Activated gamma-delta T cell treated with Interleukin-2 at 50 U/mL for 16 hours (primary cell): Measurements from ENCODE around the gene SLC17A7.
A peak's percentile ranks its signal among the peaks of the same experiment; 100 is the strongest.
"Not testable (repeated sequence)": the region's sequence is repeated elsewhere in the genome, so short reads cannot be mapped to it uniquely, and the experiment has no call there.

Experiments used
- DNase-seq: peaks from one replicate; pipeline ENCODE4 v3.0.0-alpha.2; 2020

SLC17A7 gene

GRCh38 chr19:49441210-49441959, at the start of gene SLC17A7:
SLC17A7 (minus strand) TSS chr19:49441527; CDS start chr19:49441379, 148 bp downstream.
- peak; percentile 30 for DNase-seq

- DNase-seq, result no peak
Observed at GRCh38 chr19:49490287-49491029, 49.1 kb upstream of the SLC17A7 start.

- DNase-seq, result no peak
Observed at GRCh38 chr19:49489601-49490167, 48.4 kb upstream of the SLC17A7 start.

DNA sequence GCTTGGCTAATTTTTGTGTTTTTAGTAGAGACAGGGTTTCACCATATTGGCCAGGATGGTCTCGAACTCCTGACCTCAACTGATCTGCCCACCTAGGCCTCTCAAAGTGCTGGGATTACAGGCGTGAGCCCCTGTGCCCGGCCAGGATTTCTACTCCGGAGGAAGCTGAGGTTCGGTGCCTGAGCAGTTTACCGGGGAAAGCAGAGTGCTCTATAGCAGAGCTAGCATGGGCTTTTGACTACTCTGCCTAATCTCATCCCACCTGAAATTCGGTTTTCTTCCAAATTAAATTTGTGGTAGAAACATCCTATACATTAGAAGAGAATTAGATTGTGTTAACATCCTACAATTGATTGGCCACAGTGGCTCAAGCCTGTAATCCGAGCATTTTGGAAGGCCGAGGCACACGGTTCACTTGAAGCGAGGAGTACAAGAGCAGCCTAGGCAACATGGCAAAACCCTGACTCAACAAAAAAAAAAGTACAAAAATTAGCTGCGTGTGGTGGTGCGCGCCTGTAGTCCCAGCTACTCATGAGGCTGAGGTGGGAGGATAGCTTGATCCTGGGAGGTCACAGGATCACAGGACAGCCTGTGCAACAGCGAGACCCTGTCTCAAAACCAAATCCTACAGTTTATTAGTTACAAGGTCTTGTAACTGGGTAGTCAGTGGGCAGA, 47.7 kb upstream of the SLC17A7 start:
- DNase-seq, result no peak

DNA sequence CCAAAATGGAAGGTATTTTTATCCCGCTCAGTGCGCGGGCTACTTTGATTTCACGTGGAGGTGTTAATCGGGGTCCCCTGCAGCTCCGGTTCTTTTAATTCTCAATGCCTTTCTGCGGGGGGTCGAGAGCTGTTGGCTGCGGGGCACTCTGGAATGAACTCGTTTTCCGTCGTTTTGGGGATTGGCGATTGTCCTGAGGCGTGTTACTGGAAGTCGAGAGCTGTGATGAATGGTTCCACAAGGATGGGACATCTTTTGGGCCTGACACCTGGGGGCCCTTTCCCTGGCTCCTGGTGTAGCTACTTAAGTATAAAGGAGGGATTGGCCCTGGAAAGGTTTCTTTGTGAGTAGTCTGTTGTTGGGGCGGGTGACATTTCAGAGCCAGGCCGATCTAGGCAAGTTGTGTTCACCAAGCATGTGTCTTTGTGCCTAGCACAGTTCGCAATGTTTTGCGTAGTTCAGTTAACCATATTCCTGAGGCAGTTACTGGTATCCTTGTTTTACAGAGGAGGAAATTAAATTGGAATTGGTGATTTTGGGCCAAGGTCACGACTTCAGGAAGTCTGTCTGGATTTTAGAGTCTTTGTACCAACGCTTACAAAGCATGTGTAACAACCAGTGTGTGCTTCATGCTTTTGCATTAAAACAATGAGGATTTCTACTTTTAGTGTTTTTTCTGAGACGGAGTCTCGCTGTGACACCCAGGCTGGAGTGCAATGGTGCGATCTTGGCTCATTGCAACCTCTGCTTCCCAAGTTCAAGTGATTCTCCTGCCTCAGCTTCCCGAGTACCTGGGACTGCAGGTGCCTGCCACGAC, 46.9 kb upstream of the SLC17A7 start:
- DNase-seq, result no peak

DNA sequence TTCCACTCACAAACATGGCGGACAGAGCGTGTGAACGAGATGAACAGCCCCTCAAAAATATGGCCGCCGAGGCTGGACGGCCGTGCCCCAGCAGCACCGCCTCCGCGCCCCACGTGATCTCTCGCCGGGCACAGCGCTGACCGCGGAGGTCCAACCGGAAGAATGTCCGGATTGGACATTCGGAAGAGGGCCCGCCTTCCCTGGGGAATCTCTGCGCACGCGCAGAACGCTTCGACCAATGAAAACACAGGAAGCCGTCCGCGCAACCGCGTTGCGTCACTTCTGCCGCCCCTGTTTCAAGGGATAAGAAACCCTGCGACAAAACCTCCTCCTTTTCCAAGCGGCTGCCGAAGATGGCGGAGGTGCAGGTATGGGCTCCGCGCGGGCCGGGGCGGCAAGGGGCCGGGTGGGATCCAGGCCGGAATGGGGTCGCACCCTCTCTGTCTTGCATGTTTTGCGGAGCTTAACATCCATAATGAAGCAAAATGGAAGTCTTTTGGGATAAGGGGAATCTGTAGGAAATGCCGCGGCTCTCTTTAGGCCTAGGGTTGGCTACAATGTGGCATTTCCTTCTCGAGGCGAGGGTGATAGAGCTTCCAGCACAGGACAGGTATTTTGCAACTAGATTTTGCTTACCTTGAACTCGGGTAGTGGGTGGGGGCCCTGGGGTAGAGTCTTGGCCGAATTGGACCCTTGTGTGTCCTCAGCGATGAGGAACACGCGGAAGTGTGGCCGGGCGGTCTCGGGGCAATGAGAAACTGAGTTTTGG, 46.1 kb upstream of the SLC17A7 start, which contains the start of gene RPL13A:
Gene RPL13A (plus strand): TSS at position 332 of the 769 bp plus-strand sequence. CDS start 22 bp downstream, at position 354.
- peak; percentile 99 for DNase-seq

GRCh38 chr19:49486710-49487276, 45.5 kb upstream of the SLC17A7 start:
- no peak for DNase-seq

DNA sequence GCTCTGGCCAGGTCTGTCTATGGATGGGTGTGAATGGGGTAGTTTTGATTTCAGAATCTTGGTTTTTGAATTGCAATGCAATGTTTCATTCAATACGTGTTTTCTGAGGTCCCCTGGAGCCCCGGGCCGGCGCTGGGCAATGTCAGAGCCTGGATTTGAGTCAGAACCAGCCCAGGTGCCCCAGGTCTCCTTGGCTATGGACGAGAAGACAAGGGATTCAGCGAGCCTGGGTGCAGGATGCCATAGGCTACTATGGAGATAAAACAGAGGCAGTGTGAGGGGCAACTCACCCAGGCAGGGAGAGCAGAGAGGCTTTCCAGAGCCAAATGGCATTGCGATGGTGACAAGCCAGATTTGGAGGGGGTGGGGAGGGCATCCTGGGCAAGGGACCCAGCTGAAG, 44.9 kb upstream of the SLC17A7 start:
- no peak for DNase-seq

GRCh38 chr19:49481020-49481683, 39.8 kb upstream of the SLC17A7 start:
- no peak for DNase-seq

DNA sequence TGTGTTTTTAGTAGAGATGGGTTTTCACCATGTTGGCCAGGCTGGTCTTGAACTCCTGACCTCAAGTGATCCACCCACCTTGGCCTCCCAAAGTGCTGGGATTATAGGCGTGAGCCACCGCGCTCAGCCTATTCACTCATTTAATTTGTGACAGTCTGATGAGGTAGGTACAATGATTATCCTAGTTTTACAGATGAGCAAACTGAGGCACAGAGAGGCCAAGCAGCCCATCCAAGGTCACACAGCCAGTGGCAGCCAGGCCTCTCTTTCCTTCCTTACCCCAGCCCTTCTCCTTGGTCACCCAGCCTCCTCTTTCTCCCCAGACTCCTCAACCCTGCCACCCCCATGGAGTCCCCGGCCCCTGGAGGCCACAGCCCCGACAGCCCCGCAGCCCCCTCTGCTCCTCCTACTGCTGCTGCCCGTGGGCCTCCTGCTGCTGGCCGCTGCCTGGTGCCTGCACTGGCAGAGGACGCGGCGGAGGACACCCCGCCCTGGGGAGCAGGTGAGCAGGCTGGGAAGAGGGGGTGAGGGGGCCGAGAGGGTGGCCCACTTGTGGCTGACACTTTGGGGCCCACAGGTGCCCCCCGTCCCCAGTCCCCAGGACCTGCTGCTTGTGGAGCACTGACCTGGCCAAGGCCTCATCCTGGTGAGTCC, 38.8 kb upstream of the SLC17A7 start:
- no peak for DNase-seq

DNA sequence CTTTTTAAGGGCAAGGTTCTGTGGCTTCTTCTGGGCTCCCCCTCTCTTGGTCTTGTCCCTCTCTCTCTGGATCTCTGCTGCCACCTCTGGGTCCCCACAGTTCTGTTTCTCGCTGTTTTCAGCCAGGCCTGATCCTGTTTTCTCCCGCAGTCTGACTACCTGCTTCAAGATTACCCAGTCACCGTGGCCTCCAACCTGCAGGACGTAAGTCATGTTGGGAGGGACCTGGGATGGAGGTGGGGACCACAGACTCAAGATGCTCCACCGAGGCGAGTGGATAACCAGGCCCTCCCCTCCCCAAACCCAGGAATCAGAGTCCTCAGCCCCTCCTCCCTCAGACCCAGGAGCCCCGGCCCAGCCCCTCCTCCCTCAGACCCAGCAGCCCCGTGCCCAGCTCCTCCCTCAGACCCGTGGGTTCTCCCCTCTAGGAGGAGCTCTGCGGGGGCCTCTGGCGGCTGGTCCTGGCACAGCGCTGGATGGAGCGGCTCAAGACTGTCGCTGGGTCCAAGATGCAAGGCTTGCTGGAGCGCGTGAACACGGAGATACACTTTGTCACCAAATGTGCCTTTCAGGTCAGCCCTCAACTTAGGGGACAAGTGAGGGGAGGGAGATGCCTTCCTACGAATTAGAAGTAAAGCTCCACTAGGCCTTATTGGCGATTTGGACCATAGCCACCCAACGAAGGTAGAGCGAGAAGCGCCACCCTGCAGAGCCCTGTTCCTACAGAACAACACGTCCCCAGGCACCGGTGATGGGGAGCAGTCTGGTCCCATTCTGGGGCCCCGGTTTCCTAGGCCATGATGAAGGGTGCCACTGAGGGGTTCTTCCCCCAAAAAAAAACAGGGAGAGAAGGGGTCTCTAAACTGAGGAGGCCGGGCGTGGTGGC, 34.9 kb upstream of the SLC17A7 start:
- peak; percentile 60 for DNase-seq

GRCh38 chr19:49475191-49475917, 34.0 kb upstream of the SLC17A7 start:
- no peak for DNase-seq

GRCh38 chr19:49474542-49474924, 33.2 kb upstream of the SLC17A7 start:
- DNase-seq, result no peak

GRCh38 chr19:49473868-49474541, 32.7 kb upstream of the SLC17A7 start, which contains the start of gene FLT3LG:
FLT3LG (plus strand) TSS chr19:49474215; CDS start chr19:49474640, 425 bp downstream.
- DNase-seq, result peak; percentile 89

- DNase-seq, result not testable (repeated sequence)
Observed at GRCh38 chr19:49473501-49473867, 32.2 kb upstream of the SLC17A7 start.

DNA sequence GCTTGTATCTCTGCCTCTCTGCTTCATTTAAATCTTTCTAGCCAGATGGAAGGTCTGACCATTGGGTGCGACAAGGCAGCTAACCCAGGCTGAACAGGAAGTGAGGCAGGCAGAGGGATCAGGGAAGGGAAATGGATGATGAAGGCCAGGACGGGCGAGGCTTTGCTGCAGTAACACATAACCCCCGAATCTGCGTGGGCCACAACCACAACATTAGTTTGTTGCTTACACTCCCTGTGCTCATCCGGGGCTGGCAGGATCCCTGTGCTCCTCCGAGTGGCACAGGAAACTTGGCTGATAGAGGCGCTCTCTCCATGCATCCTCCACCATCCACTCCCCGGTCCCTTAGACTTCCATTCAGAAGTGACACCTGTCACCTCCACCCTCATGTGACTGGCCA, 31.6 kb upstream of the SLC17A7 start:
- no peak for DNase-seq

DNA sequence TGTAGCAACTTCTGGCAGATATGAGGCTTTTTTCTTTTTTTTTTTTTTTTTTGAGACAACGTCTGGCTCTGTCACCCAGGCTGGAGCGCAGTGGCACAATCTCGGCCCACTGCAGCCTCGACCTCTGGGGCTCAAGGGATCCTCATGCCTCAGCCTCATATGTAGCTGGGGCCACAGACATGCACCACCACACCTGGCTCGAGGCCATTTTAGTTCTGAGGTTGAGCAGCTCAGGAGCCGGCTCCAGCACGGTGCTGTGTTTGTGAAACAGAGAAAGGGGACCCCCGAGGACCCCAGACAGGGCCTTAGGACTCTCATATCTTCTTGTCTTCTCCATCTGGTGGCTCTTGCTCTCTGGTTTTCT, 29.3 kb upstream of the SLC17A7 start:
- no peak for DNase-seq
